Choroid plexus epithelial cell (primary cell): ENCODE measurements around the gene DCHS2.

Source experiments
- DNase-seq: peaks from one replicate; pipeline ENCODE4 v3.0.0-alpha.2; 2010; ENCODE audit warnings: low read depth
- H3K4me3 ChIP-seq: 2 replicates; pipeline ENCODE4 v1.5.1; 2011; ENCODE audit warnings: low read depth, mild to moderate bottlenecking, control low read depth, low read length, moderate library complexity
- TF ChIP-seq, protein P1 (sequence below): conservative IDR thresholded peaks from 2 replicates; pipeline ENCODE4 v1.5.1; 2011; ENCODE audit warnings: low read depth, mild to moderate bottlenecking, control low read depth, inconsistent platforms, low read length, moderate library complexity

DCHS2 gene

DNA sequence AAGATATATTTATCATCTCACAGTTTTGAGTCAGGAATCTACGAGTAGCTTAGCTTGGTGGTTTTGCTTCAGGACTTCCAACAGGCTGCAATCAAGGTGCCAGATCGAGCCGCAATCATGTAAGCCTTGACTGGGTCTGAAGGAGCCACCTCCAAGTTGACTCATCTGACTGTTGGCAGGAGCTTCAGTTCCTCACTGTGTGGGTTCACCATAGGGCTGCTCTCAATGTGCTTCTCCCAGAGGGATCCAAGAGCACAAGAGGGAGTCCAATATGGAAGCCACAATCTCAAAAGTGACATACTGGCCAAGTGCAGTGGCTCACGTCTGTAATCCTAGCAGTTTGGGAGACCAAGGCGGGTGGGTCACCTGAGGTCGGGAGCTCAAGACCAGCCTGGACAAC, 26.5 kb downstream of the DCHS2 start:
- H3K4me3 ChIP-seq: no peak overlapping the region
- DNase-seq: no peak
- TF ChIP-seq, protein P1, sequence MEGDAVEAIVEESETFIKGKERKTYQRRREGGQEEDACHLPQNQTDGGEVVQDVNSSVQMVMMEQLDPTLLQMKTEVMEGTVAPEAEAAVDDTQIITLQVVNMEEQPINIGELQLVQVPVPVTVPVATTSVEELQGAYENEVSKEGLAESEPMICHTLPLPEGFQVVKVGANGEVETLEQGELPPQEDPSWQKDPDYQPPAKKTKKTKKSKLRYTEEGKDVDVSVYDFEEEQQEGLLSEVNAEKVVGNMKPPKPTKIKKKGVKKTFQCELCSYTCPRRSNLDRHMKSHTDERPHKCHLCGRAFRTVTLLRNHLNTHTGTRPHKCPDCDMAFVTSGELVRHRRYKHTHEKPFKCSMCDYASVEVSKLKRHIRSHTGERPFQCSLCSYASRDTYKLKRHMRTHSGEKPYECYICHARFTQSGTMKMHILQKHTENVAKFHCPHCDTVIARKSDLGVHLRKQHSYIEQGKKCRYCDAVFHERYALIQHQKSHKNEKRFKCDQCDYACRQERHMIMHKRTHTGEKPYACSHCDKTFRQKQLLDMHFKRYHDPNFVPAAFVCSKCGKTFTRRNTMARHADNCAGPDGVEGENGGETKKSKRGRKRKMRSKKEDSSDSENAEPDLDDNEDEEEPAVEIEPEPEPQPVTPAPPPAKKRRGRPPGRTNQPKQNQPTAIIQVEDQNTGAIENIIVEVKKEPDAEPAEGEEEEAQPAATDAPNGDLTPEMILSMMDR: no peak

- TF ChIP-seq, protein P1: no peak
- no peak overlapping the region for H3K4me3 ChIP-seq
- DNase-seq: no peak
These were observed 26.9 kb downstream of the DCHS2 start for GRCh38 chr4:154464654-154465053.

GRCh38 chr4:154462081-154462810, 29.4 kb downstream of the DCHS2 start:
- H3K4me3 ChIP-seq: no peak overlapping the region
- TF ChIP-seq, protein P1: no peak
- no peak for DNase-seq

DNA sequence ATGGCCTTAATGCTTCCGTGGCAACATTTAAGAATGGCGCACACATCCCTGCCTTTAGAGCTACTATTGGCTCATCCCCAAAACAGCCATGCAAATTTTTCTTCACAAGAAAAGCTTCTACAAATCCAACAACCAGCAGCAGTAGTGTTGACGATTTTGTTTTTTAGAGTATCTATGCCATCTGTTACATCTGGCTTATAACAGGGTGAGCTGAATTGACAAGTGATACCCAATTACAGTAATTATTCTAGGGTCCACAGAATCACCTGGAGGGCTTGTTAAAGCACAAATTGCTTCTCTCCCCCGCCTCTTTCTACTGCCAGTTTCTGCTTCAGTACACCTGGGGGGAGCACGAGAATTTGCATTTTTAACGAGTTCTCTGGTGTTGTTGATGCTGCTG, 34.1 kb downstream of the DCHS2 start:
- TF ChIP-seq, protein P1: no peak
- no peak for DNase-seq
- no peak overlapping the region for H3K4me3 ChIP-seq

GRCh38 chr4:154456889-154457288, 34.7 kb downstream of the DCHS2 start:
- no peak for DNase-seq
- H3K4me3 ChIP-seq: no peak overlapping the region
- TF ChIP-seq, protein P1: no peak

- no peak for DNase-seq
- H3K4me3 ChIP-seq: no peak overlapping the region
- TF ChIP-seq, protein P1: no peak
These were observed 35.4 kb downstream of the DCHS2 start for GRCh38 chr4:154456240-154456639.

DNA sequence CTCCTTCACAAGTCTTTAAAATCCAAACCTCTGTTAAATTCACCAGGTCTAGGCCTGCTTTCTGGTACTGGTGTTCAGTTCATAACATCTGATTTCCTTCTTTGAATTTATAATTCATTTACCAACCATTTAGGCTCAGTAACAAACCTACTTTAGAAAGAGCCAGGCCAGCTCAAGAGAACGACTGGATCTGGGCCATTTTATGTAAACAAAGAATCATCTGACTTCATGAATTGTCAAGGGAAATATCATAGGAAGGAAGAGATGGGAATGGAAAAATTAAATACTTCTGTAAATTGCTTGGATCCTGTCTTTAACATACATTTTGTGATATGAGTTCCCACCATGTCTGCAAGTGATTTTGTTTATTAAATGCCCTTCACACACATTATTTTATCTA, 36.5 kb downstream of the DCHS2 start:
- no peak for DNase-seq
- TF ChIP-seq, protein P1: no peak
- no peak overlapping the region for H3K4me3 ChIP-seq
